ENCODE results near the gene DYNLT3. TPM values are rescaled to one million over a fixed set of nuclear protein-coding genes. Genes with fewer than 3 reads are reported as not detected.

The DYNLT3 gene
- 35.0 and 43.4 TPM in 2 replicates for total RNA-seq (2014; rRNA removed; shearing (Covaris generic))

DNA sequence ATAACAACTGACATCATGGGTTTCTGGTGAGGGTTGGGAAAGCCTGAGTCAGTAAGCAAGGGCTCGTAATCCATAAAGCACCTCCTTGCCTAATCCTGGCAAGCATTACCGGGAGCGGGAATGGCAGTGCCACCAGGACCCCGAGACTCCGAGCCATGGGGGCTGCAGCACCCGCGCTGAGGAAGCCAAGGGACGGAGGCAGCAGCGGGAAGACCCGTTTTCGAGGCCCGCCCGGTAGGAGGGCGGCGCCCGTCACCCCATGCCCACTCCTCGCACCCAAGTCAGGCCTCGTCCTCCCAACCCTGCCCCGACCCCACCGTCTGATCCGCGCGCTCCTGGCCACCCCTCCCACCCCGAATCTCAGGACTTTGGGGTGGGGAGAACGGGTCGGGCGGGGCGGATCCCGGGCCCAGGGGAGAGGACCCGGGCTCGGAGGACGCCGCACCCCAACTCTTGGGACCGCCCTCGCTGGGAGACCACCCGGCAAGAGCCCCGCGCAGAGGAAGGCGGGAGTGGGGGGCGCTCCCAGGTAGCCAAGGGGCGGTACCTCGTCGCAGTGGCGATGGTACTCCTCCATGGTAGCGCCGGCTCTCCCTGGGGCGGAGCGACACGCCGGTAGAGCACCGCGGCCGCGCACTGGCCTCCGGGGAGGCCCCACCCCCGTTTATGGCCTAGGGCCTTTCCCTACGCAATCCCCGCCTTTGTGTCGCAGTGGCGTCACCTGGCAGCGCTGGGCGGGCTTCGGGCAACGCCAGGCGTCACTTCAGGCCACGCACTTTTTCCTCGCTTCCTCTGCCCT lies at the start of gene DYNLT3:
Gene DYNLT3 (minus strand): TSS at position 638 of the 799 bp plus-strand sequence. CDS start 61 bp downstream, at position 577.
- DNase-seq (ENCODE audit: low spot score) = peak; percentile 86

DNA sequence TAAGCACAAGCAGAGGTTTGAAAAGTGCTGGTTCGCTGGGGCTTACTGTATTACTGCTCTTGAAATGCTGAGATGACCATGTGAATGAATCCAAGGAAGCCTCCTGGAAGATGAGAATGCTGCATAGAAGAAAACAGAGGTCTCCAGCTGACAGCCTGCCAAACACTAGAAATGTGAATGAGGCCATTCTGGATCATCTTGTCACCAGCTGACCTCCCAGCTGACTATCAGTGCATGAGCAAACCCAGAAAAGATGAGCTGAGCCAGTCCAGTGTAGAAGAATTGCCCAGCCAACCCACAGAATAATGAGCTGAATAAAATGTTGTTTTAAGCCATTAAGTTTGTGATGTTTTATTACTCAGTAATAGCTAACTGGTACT lies 49.1 kb upstream of the DYNLT3 start:
- no peak for DNase-seq (ENCODE audit: low spot score)

GRCh38 chrX:37895795-37896510 lies 48.6 kb upstream of the DYNLT3 start:
- no peak for DNase-seq (ENCODE audit: low spot score)

- DNase-seq (ENCODE audit: low spot score) = no peak
These were observed 47.4 kb upstream of the DYNLT3 start for GRCh38 chrX:37894725-37895124.

DNA sequence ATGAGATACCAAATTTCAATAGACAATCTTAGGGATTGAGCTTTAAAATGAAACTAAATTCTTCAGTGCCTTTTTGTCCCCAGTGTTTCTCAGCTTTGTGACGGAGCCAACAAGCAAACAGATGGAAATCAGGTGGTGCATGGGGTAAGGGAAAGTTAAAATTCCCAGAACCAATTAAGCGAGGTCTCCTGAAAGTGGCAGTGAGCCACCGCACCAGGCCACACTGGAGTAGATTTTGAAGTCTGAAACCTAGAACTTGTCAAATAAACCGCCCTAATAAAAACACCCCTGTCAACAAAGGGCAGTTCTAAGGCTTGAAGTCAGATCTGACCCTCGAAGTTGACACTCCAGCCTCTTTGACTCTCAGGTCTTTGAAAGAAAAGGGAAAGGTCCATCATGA lies 40.6 kb upstream of the DYNLT3 start:
- DNase-seq (ENCODE audit: low spot score) = no peak

DNA sequence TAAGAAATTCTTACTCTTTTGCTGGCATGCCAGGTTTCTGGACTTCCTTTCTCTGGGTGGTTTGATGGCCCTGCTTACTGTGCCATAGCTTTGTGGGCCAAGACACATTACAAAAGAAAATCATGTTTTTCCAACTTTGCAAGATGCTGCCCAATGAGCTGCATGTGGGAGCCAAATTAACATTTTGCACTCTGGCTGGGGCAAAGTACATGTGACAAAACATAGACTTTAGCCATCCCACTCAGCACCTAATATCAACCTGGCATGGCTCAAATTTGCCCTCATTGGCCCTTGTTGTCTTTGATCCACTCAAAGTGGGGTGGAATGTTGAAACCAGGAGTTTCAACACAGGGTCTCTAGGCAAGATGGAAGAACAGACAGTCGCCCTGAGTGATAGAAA lies 40.0 kb upstream of the DYNLT3 start:
- no peak for DNase-seq (ENCODE audit: low spot score)

GRCh38 chrX:37883196-37883595 lies 35.8 kb upstream of the DYNLT3 start:
- peak; percentile 44 for DNase-seq (ENCODE audit: low spot score)

- DNase-seq (ENCODE audit: low spot score) = no peak
These were observed 32.3 kb upstream of the DYNLT3 start for GRCh38 chrX:37879692-37880091.

DNA sequence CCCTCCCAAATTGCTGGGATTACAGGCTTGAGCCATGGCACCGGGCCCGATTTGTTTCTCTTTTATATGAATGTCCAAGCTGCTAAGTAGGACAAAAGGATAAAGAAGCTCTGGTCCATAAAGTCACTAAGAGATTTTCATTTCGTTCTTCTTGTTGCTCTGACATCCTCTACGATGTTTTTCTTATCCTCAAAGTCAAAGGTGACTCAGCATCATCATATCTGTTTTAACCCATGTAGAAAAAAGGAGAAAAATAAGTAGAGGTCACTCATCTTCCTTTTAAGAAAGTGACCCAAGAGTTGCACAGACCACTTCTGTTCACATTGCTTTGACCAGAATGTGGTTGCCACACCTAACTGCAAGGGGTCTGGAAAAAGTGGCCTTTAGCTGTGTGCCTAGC lies 29.3 kb upstream of the DYNLT3 start:
- no peak for DNase-seq (ENCODE audit: low spot score)

GRCh38 chrX:37875675-37876074 lies 28.3 kb upstream of the DYNLT3 start:
- DNase-seq (ENCODE audit: low spot score) = no peak

GRCh38 chrX:37873220-37873619 lies 25.8 kb upstream of the DYNLT3 start:
- no peak for DNase-seq (ENCODE audit: low spot score)

DNA sequence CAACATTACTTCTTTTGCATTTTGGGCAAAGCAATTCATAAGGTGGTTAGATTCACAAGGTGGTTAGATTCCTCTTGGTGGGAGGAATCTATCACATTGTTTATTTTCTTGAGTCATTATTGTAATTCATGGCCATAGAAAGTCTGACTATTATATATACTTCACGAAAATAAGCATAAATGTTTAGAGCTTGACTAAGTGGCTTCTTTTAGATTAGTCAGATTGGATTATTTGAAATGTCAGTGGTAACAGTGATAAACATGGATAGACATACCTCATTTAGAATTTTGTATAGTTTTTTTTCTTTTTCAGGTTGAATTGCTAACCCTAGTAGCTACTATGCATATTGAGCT lies 24.9 kb upstream of the DYNLT3 start:
- no peak for DNase-seq (ENCODE audit: low spot score)

- peak; percentile 77 for DNase-seq (ENCODE audit: low spot score)
These were observed 24.4 kb upstream of the DYNLT3 start for GRCh38 chrX:37871626-37872302.

- DNase-seq (ENCODE audit: low spot score) = no peak
These were observed 20.3 kb upstream of the DYNLT3 start for GRCh38 chrX:37867536-37868153.

DNA sequence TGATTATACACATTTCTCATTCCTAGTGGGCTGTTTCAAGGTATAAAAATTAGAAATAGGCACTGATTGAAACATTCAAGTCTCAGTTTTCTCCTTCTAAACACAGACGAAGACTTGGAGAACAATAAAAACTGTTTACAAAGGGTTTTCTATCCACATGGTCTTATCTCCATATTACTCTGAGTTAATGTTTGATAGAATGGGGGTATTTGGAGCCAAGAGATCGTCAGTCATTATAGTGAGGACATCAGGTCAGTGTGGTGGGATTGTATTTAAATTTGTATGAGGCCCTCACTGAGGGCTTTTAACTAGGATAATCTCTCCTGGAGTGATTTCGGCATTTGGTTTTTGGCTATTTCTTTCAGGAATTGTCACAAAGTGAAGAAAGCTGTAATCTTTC lies 16.4 kb upstream of the DYNLT3 start:
- no peak for DNase-seq (ENCODE audit: low spot score)

GRCh38 chrX:37862851-37863250 lies 15.5 kb upstream of the DYNLT3 start:
- no peak for DNase-seq (ENCODE audit: low spot score)

DNA sequence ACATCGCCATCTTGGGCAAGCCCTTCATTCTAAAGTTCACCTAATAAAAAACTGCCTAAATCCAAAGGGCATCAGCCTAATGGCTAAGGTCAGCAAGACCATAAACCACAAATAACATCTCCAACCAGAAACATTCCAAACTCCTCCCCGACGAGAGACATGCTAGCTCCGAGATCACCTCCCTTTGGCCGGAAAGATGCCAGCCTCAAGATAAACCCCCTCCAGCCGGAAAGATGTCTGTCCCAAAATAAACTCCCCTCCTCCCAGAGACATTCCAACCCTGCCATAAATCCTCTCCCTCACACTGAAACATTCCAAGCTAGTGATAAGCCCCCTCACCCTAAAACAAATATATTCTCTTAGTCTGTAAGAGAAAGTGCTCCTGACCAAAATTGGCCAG lies 13.3 kb upstream of the DYNLT3 start:
- DNase-seq (ENCODE audit: low spot score) = no peak

GRCh38 chrX:37854748-37855147 lies 7.4 kb upstream of the DYNLT3 start:
- no peak for DNase-seq (ENCODE audit: low spot score)

- DNase-seq (ENCODE audit: low spot score) = no peak
These were observed 6.8 kb upstream of the DYNLT3 start for GRCh38 chrX:37854148-37854547.

GRCh38 chrX:37847733-37848197 lies 394 bp upstream of the DYNLT3 start:
- DNase-seq (ENCODE audit: low spot score) = no peak

- DNase-seq (ENCODE audit: low spot score) = no peak
These were observed 825 bp downstream of the DYNLT3 start for GRCh38 chrX:37846558-37846933.

- no peak for DNase-seq (ENCODE audit: low spot score)
These were observed 1.2 kb downstream of the DYNLT3 start for GRCh38 chrX:37846141-37846540.

All from H4 (cell line).